NCI-H526 (cell line): Measurements from ENCODE around the gene PGF.

ENCODE experiments used
- DNase-seq, 2 experiments: peaks; one replicate each; lab custom pipeline; 2025; lab: John Stamatoyannopoulos, UW

The PGF gene

DNA sequence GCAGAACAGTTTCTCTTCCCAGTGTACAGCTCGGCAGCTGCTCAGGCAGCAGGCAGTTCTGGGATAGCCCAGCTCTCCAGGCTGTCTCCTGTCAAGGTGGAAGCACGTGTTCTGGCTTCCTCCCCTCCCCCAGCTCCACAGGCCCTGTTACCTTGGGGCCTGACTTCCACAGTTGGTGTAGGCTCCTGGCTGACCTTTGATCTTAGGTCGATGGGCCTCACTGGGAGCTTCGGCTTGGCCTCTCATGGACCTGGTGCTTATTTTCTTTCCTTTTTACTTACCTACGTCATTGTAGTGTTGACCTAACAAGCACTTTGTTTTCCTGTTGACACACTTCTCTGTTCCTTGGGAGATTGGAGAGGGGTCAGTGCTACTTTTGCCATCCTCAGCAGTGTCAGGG, 56.7 kb downstream of the PGF start:
- DNase-seq: no peak

DNA sequence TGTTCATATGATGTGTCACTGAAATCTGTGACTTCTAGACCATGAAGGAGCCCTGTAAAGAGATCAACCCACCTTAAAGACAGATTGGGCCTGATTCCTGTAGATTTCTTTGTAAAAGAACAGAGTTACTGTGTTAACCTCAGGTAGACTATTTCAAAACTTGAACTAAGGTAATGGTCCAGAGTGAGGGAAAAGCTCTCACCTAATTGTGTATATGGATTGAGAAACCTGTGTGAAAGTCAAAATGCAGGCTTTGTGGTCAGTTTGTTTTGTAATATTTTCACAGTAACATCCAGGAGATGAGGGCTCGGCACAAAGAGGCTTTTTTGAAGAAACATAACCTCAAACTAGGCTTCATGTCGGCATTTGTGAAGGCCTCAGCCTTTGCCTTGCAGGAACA, 57.3 kb downstream of the PGF start:
- no peak for DNase-seq

DNA sequence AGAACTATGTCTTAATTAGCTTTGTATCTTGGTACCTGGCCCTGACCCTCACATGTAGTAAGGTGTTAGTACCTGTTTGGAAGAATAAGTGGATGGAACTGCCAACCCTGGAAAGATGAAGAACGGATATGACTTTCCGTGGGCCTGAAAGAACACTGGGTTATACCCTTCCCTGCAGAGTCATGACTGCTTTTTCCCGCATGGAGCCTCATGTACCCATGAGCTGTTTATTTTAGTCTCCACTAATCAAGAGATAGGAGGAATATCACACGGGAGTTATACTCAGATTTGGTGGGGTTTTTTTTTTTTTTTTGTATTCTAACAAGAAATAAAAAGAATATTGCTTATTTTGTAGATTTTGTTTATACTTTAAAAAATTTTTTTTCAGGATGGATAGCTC, 57.8 kb downstream of the PGF start:
- DNase-seq: no peak

DNA sequence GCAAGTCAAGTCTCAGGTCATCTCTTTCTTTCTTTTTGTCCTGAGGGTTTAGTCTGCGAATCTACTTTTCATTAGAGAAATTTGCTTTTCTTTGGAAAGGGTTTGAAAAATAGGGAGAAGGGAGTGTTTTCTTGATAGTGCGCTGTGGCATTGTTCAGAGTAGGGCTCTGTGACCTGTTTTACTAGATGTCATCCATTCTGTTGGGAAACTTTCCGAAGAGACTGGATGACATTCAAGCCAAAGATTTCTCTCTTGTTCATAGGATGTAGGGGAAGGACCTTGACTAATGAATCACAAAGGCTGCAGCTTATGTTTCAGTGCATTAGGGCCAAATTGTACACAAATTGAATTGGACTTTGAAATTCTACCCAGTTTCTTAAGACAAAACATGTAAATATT, 59.0 kb downstream of the PGF start:
- no peak for DNase-seq

DNA sequence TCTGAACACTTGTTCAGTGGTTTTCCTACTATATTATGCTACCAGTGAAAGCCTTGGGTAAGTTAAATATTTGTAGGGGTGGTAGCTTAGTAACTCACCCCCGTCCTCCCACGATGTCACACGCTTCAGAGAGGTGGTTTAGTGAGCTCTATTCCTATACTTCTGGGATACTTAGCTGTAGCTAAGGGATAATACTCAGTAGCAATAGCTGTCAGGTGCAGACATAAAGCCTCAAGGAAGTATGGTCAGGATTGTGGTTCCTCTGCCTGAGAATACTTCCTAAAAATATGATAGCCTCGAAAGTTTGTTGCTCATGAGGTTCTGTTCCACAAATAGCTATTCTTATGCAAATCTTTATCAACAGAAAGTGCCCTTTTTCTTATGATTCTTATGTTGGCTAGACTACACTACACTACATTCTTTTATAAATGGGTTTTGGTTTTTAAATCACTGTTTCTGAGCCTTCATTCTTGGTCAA, 61.7 kb downstream of the PGF start:
- no peak for DNase-seq

DNA sequence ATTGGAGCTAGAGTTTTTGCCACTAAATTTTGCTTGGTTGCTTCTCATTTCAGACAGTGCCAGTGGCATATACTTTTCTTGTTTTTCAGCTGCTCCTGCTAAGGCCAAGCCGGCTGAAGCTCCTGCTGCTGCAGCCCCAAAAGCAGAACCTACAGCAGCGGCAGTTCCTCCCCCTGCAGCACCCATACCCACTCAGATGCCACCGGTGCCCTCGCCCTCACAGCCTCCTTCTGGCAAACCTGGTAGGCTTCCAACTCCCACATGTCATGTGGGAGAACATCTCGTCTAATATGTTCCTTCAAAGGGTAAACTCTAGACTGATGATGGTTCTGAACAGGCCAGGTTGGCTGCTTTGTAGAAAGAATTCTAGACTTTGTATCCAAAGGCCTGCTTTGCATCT, 62.7 kb downstream of the PGF start:
- DNase-seq: no peak

DNA sequence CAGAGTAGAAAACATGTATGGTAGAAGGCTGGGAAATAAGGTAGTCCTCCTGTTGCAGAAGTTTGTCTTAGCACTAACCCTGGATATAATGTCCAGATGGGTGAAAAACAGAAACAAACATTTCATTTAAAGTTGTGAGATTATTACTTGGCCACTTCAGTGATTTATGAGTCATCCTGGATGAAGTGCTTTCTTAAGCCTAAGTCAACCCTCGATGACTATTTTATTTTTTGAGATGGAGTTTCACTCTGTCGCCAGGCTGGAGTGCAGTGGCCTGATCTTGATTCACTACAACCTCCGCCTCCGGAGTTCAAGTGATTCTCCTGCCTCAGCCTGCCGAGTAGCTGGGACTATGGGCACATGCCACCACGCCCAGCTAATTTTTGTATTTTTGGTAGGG, 63.5 kb downstream of the PGF start:
- DNase-seq: no peak
